ENCODE results near the gene GCG. TPM values are rescaled to one million over a fixed set of nuclear protein-coding genes. Genes with fewer than 3 reads are reported as not detected.
A peak's percentile ranks its signal among the peaks of the same experiment; 100 is the strongest.

Gene GCG
- total and polyA plus RNA-seq, 12 donors: 0.32 TPM; not detected in 11

GRCh38 chr2:162118166-162119031 is 33.6 kb downstream of the GCG start:
- Histone ChIP-seq H3K4me3 (no peak overlapping the region), H3K9me3 (peaks cover 0 to 9% (median 0%) of the 10 kb centered on the region in 11 donors), H3K36me3 (no peaks in the 10 kb centered on the region), H3K27ac (peak overlapping the region in 6 of 10 donors; percentile 13 to 59 (median 39)), H3K4me1 (peaks cover 3 to 34% (median 13%) of the 10 kb centered on the region in 9 donors), H3K27me3 (no peaks in the 10 kb centered on the region)
- ATAC-seq: peak; percentile 41 to 90 (median 77)
- peak; percentile 25 to 37 for DNase-seq
- 31 to 34% methylated on average over 7 of the region's 7 CpGs for WGBS, 2 donors
- intact Hi-C loops (cut with DNase I): loop anchor here in 2 of 10 donors (5.0 kb wide), 2 partner anchors 41 to 46 kb away; partner anchors contain the start of gene DPP4 (in 1 of the 2)
- TF ChIP-seq CTCF (IDR thresholded peaks at IDR 0.05): no peak

- no peak for ATAC-seq
- no peak for DNase-seq
- H3K4me3 ChIP-seq: no peak overlapping the region
- intact Hi-C loops (cut with DNase I): loop anchor here in 2 of 10 donors (5.0 kb wide), 2 partner anchors 39 to 44 kb away; partner anchors contain the start of gene DPP4 (in 1 of the 2)
- peaks cover 0 to 9% (median 0%) of the 10 kb centered on the region in 11 donors for H3K9me3 ChIP-seq
- peaks cover 3 to 51% (median 19%) of the 10 kb centered on the region in 9 donors for H3K4me1 ChIP-seq
- H3K27me3 ChIP-seq: no peaks in the 10 kb centered on the region
- no peak overlapping the region for H3K27ac ChIP-seq
- no peak for TF ChIP-seq CTCF (IDR thresholded peaks at IDR 0.05)
- no peaks in the 10 kb centered on the region for H3K36me3 ChIP-seq
Observed at GRCh38 chr2:162116352-162116751, 35.7 kb downstream of the GCG start.

- intact Hi-C loops (cut with DNase I): loop anchor here in 2 of 10 donors (5.0 kb wide), 2 partner anchors 38 to 43 kb away; partner anchors contain the start of gene DPP4 (in 1 of the 2)
- ATAC-seq: no peak
- peaks cover 3 to 51% (median 19%) of the 10 kb centered on the region in 9 donors for H3K4me1 ChIP-seq
- DNase-seq: no peak
- H3K27ac ChIP-seq: no peak overlapping the region
- no peak for TF ChIP-seq CTCF (IDR thresholded peaks at IDR 0.05)
- 99 to 100% methylated on average over 2 of the region's 2 CpGs for WGBS, 2 donors
- H3K36me3 ChIP-seq: no peaks in the 10 kb centered on the region
- H3K4me3 ChIP-seq: no peak overlapping the region
- H3K27me3 ChIP-seq: no peaks in the 10 kb centered on the region
- peaks cover 0 to 9% (median 0%) of the 10 kb centered on the region in 11 donors for H3K9me3 ChIP-seq
Observed at GRCh38 chr2:162115076-162115475, 37.0 kb downstream of the GCG start.

- ATAC-seq: peak in 2 of 8 donors; percentile 34 to 45
- intact Hi-C loops (cut with DNase I): loop anchor here in 2 of 10 donors (5.0 kb wide), 2 partner anchors 82 to 92 kb away; no protein-coding TSS in a partner anchor
- 16 to 43% methylated on average over 1 of the region's 1 CpG for WGBS, 2 donors
- Histone ChIP-seq H3K27ac (peak overlapping the region in 3 of 10 donors; percentile 31 to 51 (median 39)), H3K4me1 (peaks cover 3 to 50% (median 19%) of the 10 kb centered on the region in 9 donors), H3K4me3 (no peak overlapping the region), H3K27me3 (no peaks in the 10 kb centered on the region), H3K36me3 (no peaks in the 10 kb centered on the region), H3K9me3 (peaks cover 0 to 9% (median 0%) of the 10 kb centered on the region in 11 donors)
- DNase-seq: no peak
- TF ChIP-seq CTCF (IDR thresholded peaks at IDR 0.05): no peak
Observed at GRCh38 chr2:162114271-162114670, 37.8 kb downstream of the GCG start.
